ENCODE data around the gene AGMO.

AGMO gene

DNA sequence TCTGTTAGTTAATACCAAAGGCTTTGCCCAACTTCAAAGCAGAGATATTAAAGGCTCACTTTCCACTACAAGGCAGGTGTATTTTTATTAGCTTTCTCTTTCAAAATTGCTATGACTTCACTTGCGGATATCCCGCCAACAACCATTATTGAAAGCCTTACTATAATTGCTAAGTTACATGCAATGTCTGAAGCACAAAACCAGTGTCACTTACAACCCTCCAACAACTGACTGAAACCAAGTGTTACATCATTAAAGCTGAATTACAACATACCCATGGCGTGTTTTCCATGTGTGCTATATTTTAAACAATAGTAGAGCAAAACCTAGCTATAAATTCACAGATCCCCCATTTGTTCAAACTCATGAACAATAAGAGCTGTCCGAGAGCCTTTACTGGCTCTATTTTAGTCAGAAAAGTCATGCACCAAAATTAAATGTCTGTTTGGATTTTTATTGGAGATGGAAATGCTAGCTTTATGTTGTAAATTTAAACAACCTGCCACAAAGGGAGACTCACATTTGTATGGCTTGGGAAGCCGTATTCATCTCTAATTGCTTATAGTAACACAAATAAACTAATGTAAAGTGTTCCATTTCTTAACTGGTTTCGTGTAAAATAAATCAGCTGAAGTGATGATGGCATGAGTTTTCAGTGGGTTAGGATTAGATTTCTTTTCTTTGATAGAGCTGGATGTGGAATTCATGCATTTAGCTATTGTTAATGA lies 227.1 kb downstream of the AGMO start:
- H3K9ac ChIP-seq: no peak overlapping the region

DNA sequence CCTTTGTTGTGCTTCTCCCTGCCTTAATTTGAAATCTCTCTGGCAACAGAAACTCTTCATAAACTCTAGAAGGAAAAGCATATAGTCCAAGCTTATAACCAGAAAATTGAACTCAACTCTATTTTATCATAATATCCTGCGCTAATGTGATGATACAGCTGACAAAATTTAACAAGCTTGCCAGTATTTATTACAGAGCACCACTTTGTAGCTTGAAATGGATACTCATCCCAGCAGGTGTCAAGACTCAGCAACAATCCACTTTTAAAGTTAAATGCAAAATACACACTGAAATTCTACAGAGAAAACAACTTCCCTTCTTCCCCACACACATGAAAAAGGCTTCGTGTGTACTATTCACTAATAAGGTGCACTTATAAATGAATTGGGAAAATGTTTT lies 228.9 kb downstream of the AGMO start:
- no peaks in the 10 kb centered on the region for H3K27me3 ChIP-seq
- TF ChIP-seq Cebpa-rat (IDR thresholded peaks at IDR 0.05): no peak

More for the DNA sequence above, 227.1 kb downstream of the AGMO start:
- H3K4me2 ChIP-seq: no peak overlapping the region
- no peak overlapping the region for H3K27ac ChIP-seq
- no peaks in the 10 kb centered on the region for H3K4me1 ChIP-seq
- no peaks in the 10 kb centered on the region for H3K36me3 ChIP-seq
- no peaks in the 10 kb centered on the region for H3K27me3 ChIP-seq
- TF ChIP-seq Cebpa-rat (IDR thresholded peaks at IDR 0.05): no peak
- no peaks in the 10 kb centered on the region for H4K20me1 ChIP-seq
- H3K4me3 ChIP-seq: no peak overlapping the region
- H3K9me3 ChIP-seq (replicated peaks in 1 of 11): peaks cover 10 to 15% (median 12%) of the 10 kb centered on the region in 11 experiments; a peak in 21 of 22 replicates

DNA sequence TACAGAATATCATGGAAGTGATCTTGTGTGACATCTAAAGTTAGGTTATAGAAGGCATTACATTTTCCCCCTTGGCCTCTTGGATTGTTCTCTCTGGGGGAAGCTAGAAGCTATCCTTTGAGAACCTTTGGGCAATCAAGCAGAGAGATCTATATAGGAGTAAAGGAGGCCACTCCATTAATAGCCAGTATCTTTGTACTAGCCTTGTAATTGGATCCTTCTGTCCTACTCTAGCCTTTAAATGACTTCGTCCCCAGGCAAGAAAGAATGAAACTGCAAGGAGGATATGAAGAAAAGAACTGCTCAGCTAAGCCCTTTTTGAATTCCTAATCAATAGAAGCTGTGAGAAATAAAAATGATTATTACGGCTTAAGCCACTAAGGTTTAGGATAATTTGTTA lies 230.9 kb downstream of the AGMO start:
- no peaks in the 10 kb centered on the region for H3K4me1 ChIP-seq
- no peaks in the 10 kb centered on the region for H3K27me3 ChIP-seq
- no peak overlapping the region for H3K4me3 ChIP-seq
- H3K9ac ChIP-seq: no peak overlapping the region
- no peaks in the 10 kb centered on the region for H4K20me1 ChIP-seq
- H3K27ac ChIP-seq: no peak overlapping the region
- no peak for TF ChIP-seq Cebpa-rat (IDR thresholded peaks at IDR 0.05)
- H3K9me3 ChIP-seq (replicated peaks in 1 of 11): no peaks in the 10 kb centered on the region
- H3K36me3 ChIP-seq: no peaks in the 10 kb centered on the region
- no peak overlapping the region for H3K4me2 ChIP-seq

More for the DNA sequence above, 228.9 kb downstream of the AGMO start:
- H3K27ac ChIP-seq: no peak overlapping the region
- H3K9me3 ChIP-seq (replicated peaks in 1 of 11): no peaks in the 10 kb centered on the region
- no peaks in the 10 kb centered on the region for H3K36me3 ChIP-seq
- H3K4me3 ChIP-seq: no peak overlapping the region
- no peak overlapping the region for H3K9ac ChIP-seq
- no peaks in the 10 kb centered on the region for H3K4me1 ChIP-seq
- H3K4me2 ChIP-seq: no peak overlapping the region
- H4K20me1 ChIP-seq: no peaks in the 10 kb centered on the region

DNA sequence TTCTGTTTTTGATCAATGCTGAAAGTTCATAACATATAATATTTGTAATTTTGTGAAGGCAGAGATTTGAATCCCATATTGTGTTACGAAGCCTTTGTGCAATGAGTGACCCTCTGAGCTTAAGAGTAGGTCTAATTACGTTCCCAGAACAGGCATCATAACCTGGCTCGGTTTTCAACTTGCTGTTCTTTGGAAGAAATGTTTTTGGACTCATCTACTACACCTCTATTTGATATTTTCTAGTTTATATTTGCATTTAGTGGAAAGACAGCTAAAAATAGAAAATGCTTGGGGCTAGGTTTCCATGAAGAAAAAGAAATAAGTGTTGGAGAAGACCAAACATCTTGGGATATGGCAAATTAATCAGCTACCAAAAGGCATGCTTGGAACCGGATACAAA lies 234.8 kb downstream of the AGMO start:
- no peaks in the 10 kb centered on the region for H3K9me3 ChIP-seq (replicated peaks in 1 of 11)
- TF ChIP-seq Cebpa-rat (IDR thresholded peaks at IDR 0.05): no peak
- H4K20me1 ChIP-seq: no peaks in the 10 kb centered on the region

DNA sequence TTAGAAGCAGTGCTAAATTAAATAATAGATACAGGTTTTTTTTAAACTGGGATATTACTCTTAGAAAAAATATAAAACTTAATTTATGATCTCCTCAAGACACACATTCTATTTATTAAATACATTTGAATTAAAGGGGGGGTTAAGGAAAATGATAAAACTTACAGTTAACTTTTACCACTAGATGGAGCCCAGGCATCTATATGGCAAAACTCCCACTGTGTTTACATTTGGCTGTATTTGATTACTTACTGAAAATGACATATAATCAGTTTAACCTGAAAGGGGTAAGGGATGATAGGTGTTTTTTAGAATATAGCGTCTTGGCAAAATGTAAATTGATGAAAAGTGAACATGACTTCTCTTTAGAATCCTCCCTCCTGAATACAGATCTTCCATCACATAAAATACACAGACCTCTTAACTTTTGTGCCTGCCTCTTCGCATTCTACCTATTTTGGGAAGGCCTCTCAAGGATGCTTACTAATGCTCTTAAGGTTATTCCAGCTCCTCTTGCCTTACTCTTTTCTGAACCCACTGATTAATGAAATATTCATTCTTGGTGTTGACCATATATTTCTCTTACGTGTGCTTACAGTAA lies 235.7 kb downstream of the AGMO start:
- TF ChIP-seq Cebpa-rat (IDR thresholded peaks at IDR 0.05): no peak
- Histone ChIP-seq H3K4me3 (no peak overlapping the region), H3K36me3 (no peaks in the 10 kb centered on the region), H3K9me3 (replicated peaks in 1 of 11) (no peaks in the 10 kb centered on the region), H4K20me1 (no peaks in the 10 kb centered on the region), H3K4me1 (no peaks in the 10 kb centered on the region), H3K9ac (no peak overlapping the region), H3K4me2 (no peak overlapping the region), H3K27me3 (no peaks in the 10 kb centered on the region), H3K27ac (no peak overlapping the region)

More for the DNA sequence above, 234.8 kb downstream of the AGMO start:
- Histone ChIP-seq H3K27me3 (no peaks in the 10 kb centered on the region), H3K9ac (no peak overlapping the region), H3K27ac (no peak overlapping the region), H3K36me3 (no peaks in the 10 kb centered on the region), H3K4me3 (no peak overlapping the region), H3K4me2 (no peak overlapping the region), H3K4me1 (no peaks in the 10 kb centered on the region)

DNA sequence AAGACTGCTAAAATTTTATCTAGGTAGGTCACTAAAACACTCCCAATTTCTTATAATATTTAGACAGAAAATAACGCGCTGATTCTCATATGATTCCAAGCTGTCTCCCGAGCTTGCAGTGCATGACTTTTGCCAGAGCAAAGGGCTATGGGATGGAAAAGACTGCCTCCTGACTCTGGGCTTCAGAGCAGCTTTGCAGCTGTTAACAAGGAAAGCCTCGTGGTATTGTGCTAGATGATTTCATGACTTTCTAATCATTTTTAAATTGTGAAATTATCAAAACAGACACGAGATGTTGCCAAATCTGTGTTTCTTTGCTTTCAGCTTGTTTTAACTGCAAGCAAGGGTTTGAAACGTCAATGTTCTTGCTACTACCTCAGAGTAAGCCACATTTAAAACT lies 238.3 kb downstream of the AGMO start:
- Histone ChIP-seq H3K36me3 (no peaks in the 10 kb centered on the region), H3K4me2 (no peak overlapping the region), H3K9me3 (replicated peaks in 1 of 11) (no peaks in the 10 kb centered on the region), H3K9ac (no peak overlapping the region), H3K4me3 (no peak overlapping the region), H3K27me3 (no peaks in the 10 kb centered on the region), H3K27ac (no peak overlapping the region), H3K4me1 (no peaks in the 10 kb centered on the region), H4K20me1 (no peaks in the 10 kb centered on the region)
- TF ChIP-seq Cebpa-rat (IDR thresholded peaks at IDR 0.05): no peak

DNA sequence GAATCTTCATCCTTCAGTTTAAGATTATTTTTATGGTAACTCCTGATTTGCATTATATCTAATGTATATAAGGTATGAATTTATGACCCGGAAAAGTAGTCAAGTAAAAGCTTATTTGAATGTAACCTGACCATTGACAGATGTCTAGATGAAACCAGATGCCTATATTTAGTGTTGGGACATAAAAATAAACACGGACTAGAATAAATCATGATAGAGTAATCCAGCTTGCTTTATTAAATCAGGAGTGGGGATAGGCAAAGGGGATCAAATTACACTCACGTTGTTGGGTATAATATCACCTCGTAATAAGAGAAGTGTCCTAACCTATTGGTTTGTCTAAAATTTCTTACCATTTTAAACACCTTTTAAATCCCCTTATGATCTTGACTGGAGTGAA lies 244.6 kb downstream of the AGMO start:
- Histone ChIP-seq H3K4me1 (no peaks in the 10 kb centered on the region), H3K9me3 (replicated peaks in 1 of 11) (no peaks in the 10 kb centered on the region), H3K9ac (no peak overlapping the region), H3K4me2 (no peak overlapping the region), H3K36me3 (no peaks in the 10 kb centered on the region), H4K20me1 (no peaks in the 10 kb centered on the region), H3K27me3 (no peaks in the 10 kb centered on the region), H3K27ac (no peak overlapping the region), H3K4me3 (no peak overlapping the region)
- TF ChIP-seq Cebpa-rat (IDR thresholded peaks at IDR 0.05): no peak

DNA sequence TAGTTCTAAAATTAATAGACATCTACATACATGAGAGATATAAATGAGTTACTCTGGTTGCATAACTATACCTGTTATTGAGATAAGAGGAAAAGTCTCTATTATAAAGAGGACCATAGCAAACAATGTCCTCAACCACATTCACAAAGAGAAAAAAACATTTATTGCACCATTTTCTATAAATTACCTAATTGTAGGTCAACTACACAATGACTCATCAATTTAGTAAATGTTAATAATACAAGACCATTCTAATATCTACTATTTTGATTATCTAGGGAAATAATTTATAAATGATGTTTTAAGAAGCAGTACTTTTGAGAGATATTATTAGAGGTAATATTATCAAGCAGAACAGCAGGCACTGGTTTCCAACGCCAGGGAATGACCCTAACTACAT lies 246.1 kb downstream of the AGMO start:
- Histone ChIP-seq H3K27me3 (no peaks in the 10 kb centered on the region), H3K4me2 (no peak overlapping the region), H3K27ac (no peak overlapping the region), H4K20me1 (no peaks in the 10 kb centered on the region), H3K9ac (no peak overlapping the region), H3K4me3 (no peak overlapping the region), H3K9me3 (replicated peaks in 1 of 11) (no peaks in the 10 kb centered on the region), H3K36me3 (no peaks in the 10 kb centered on the region), H3K4me1 (no peaks in the 10 kb centered on the region)
- TF ChIP-seq Cebpa-rat (IDR thresholded peaks at IDR 0.05): no peak

DNA sequence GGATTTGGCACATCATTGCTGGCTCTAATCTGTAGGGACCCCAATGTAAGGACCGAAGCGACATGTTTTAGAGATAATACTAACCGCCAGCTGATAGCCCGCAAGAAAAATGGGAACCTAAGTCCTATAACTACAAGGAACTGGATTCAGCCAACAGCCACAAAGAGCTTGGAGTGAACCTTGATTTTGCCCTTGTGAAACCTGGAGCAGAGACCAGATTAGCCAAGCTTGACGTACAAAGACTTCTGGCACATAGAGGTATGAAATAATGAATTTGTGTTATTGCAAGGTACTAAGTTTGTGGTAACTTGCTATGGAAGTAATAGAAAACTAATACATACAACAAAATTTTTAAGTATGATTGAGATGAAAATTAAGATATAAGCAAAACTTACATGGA lies 246.9 kb downstream of the AGMO start:
- Histone ChIP-seq H3K4me1 (no peaks in the 10 kb centered on the region), H3K9ac (no peak overlapping the region), H3K27ac (no peak overlapping the region), H3K9me3 (replicated peaks in 1 of 11) (no peaks in the 10 kb centered on the region), H3K4me3 (no peak overlapping the region), H3K4me2 (no peak overlapping the region), H4K20me1 (no peaks in the 10 kb centered on the region), H3K36me3 (no peaks in the 10 kb centered on the region), H3K27me3 (no peaks in the 10 kb centered on the region)
- no peak for TF ChIP-seq Cebpa-rat (IDR thresholded peaks at IDR 0.05)

DNA sequence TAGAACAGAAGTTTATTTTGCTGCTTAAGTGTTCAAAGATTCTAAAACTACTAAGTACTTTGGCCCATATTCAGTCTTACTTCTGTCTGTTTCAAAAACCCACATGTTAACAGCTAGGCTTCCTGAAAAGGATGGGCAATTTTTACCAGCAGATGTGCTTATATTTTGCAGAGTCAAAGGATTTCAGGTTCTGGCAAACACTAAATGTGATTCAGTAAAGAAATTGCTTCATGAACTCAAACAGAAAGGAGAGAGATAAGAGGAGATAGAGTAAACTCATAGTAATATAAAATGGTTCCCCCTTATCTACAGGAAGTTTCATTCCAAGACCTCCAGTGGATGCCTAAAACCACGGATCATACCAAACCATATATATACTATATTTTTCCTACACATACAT lies 248.5 kb downstream of the AGMO start:
- H3K9ac ChIP-seq: no peak overlapping the region
- H3K27me3 ChIP-seq: no peaks in the 10 kb centered on the region
- H3K36me3 ChIP-seq: no peaks in the 10 kb centered on the region
- H3K4me3 ChIP-seq: no peak overlapping the region
- H4K20me1 ChIP-seq: no peaks in the 10 kb centered on the region
- TF ChIP-seq Cebpa-rat (IDR thresholded peaks at IDR 0.05): no peak
- H3K4me2 ChIP-seq: no peak overlapping the region
- H3K9me3 ChIP-seq (replicated peaks in 1 of 11): no peaks in the 10 kb centered on the region
- H3K4me1 ChIP-seq: no peaks in the 10 kb centered on the region
- no peak overlapping the region for H3K27ac ChIP-seq
